ENCODE data around the gene XAB2. TPM values are rescaled to one million over a fixed set of nuclear protein-coding genes. Genes with fewer than 3 reads are reported as not detected.

XAB2 gene
- total RNA-seq, 1 experiment from 2014 or later: 84.4 TPM

DNA sequence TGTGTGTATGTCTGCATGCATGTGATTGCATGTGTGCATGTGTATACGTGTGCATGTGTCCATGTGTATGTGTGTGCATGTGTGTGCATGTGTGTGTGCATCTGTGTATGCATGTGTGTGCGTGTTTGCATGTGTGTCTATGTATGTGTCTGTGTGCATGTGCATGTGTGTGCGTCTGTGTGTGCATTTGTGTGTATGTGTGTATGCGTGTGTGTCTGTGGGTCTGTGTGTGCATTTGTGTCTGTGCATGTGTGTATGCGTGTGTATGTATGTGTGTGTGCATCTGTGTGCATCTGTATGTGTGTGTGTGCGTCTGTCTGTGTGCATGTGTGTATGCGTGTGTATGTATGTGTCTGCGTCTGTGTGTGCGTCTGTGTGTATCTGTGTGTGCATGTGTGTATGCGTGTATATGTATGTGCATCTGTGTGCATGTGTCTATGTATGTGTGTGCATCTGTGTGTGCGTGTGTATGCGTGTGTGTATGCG, 10.6 kb upstream of the XAB2 start:
- H3K27me3 ChIP-seq (ENCODE audit: low read length): no peaks in the 10 kb centered on the region
- peaks cover 3% of the 10 kb centered on the region; the same call in 1 of the 2 replicates for H3K36me3 ChIP-seq (ENCODE audit: low read depth, low read length)
- no peaks in the 10 kb centered on the region for H3K9me2 ChIP-seq (replicated peaks; ENCODE audit: low read length)
- intact Hi-C loops (cut with micrococcal nuclease): no loop called here
- no peak overlapping the region for H3K9ac ChIP-seq (ENCODE audit: low read length)
- BruUV-seq (replicated peaks): no TSS peak
- H3K4me3 ChIP-seq (ENCODE audit: low read length): no peak overlapping the region
- H3K9me3 ChIP-seq (ENCODE audit: low read length): no peaks in the 10 kb centered on the region
- H2AFZ ChIP-seq (ENCODE audit: low read length): no peak overlapping the region
- ChIA-PET CTCF (no interaction called here), POLR2A (ENCODE audit: unreplicated experiment) (no interaction called here)
- no peak overlapping the region for H3K4me2 ChIP-seq (ENCODE audit: low read length)
- H3K79me2 ChIP-seq (ENCODE audit: low read length): peaks cover 23% of the 10 kb centered on the region
- TF ChIP-seq, protein P1, sequence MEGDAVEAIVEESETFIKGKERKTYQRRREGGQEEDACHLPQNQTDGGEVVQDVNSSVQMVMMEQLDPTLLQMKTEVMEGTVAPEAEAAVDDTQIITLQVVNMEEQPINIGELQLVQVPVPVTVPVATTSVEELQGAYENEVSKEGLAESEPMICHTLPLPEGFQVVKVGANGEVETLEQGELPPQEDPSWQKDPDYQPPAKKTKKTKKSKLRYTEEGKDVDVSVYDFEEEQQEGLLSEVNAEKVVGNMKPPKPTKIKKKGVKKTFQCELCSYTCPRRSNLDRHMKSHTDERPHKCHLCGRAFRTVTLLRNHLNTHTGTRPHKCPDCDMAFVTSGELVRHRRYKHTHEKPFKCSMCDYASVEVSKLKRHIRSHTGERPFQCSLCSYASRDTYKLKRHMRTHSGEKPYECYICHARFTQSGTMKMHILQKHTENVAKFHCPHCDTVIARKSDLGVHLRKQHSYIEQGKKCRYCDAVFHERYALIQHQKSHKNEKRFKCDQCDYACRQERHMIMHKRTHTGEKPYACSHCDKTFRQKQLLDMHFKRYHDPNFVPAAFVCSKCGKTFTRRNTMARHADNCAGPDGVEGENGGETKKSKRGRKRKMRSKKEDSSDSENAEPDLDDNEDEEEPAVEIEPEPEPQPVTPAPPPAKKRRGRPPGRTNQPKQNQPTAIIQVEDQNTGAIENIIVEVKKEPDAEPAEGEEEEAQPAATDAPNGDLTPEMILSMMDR (conservative IDR thresholded peaks at IDR 0.05; ENCODE audit: low read depth, low read length): no peak
- TF ChIP-seq EZH2 (IDR thresholded peaks at IDR 0.05; ENCODE audit: low read length, unreplicated experiment): no peak
- TF ChIP-seq EZH2phosphoT487 (IDR thresholded peaks at IDR 0.05; ENCODE audit: borderline replicate concordance, low read length): no peak
- H3F3A ChIP-seq (ENCODE audit: low read length, unreplicated experiment): no peaks in the 10 kb centered on the region
- peaks cover 3% of the 10 kb centered on the region; the same call in 1 of the 2 replicates for H3K4me1 ChIP-seq (ENCODE audit: insufficient read depth, low read length)
- no peak for DNase-seq
- no peak for ATAC-seq
- no peaks in the 10 kb centered on the region for H4K20me1 ChIP-seq (ENCODE audit: low read length)
- H3K27ac ChIP-seq (ENCODE audit: low read length): no peak overlapping the region

DNA sequence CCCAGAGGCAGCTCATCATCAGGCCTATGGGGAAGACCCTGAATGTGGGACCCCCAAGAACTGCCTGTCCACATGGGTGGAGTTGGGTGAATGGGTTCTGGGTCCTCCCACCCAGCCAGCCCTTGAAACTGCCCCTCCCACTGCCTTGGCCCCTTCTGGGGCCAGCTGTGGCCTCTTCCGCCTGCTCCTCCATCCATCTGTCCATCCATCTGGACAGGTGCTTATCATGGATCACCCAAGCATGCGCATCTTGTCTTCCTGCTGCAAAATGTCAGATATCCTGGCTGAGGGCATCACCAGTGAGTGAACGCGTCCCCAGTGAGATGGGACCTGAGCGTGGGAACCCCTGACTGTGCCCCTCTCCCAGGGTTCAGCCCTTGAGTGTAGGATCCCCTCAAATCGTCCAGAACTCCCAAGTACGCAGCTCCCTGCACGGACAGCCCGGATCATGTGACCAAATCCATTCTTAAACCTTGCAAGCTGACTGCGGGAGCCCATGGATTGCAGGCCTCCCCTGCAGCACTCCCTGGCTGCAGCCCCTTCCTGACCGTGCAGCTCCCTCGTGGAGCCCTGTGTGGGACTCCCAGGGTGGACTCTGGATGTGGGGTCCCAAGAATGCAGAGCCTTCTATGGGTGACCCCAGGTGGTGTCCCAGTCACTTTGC, 9.6 kb upstream of the XAB2 start:
- peaks cover 23% of the 10 kb centered on the region for H3K79me2 ChIP-seq (ENCODE audit: low read length)
- no peak overlapping the region for H2AFZ ChIP-seq (ENCODE audit: low read length)
- no peak overlapping the region for H3K4me2 ChIP-seq (ENCODE audit: low read length)
- CTCF ChIA-PET: no interaction called here
- no peaks in the 10 kb centered on the region for H3K9me2 ChIP-seq (replicated peaks; ENCODE audit: low read length)
- BruUV-seq (replicated peaks): no TSS peak
- ATAC-seq (no peak), DNase-seq (no peak)
- H3K27me3 ChIP-seq (ENCODE audit: low read length): no peaks in the 10 kb centered on the region
- no peaks in the 10 kb centered on the region for H3F3A ChIP-seq (ENCODE audit: low read length, unreplicated experiment)
- no peaks in the 10 kb centered on the region for H3K36me3 ChIP-seq (ENCODE audit: low read depth, low read length)
- no peak overlapping the region for H3K27ac ChIP-seq (ENCODE audit: low read length)
- H3K4me1 ChIP-seq (ENCODE audit: insufficient read depth, low read length): peaks cover 3% of the 10 kb centered on the region; the same call in 1 of the 2 replicates
- POLR2A ChIA-PET (ENCODE audit: unreplicated experiment): no interaction called here
- H3K9me3 ChIP-seq (ENCODE audit: low read length): no peaks in the 10 kb centered on the region
- H4K20me1 ChIP-seq (ENCODE audit: low read length): no peaks in the 10 kb centered on the region
- intact Hi-C loops (cut with micrococcal nuclease): no loop called here
- no peak overlapping the region for H3K9ac ChIP-seq (ENCODE audit: low read length)
- no peak overlapping the region for H3K4me3 ChIP-seq (ENCODE audit: low read length)
- TF ChIP-seq, protein P1 (conservative IDR thresholded peaks at IDR 0.05; ENCODE audit: low read depth, low read length): no peak
- no peak for TF ChIP-seq EZH2 (IDR thresholded peaks at IDR 0.05; ENCODE audit: low read length, unreplicated experiment)
- no peak for TF ChIP-seq EZH2phosphoT487 (IDR thresholded peaks at IDR 0.05; ENCODE audit: borderline replicate concordance, low read length)

All from PC-3 (cell line).